AG08395 (cell line): ENCODE measurements around the gene SLC29A4.
"Not testable (repeated sequence)": the region's sequence is repeated elsewhere in the genome, so short reads cannot be mapped to it uniquely, and the experiment has no call there.

ENCODE experiments used
- DNase-seq: peaks from one replicate; pipeline ENCODE4 v3.0.0; 2012; ENCODE audit warnings: mixed read lengths, low spot score

The SLC29A4 gene

GRCh38 chr7:5282543-5283316 lies at the start of gene SLC29A4:
SLC29A4 (plus strand) TSS chr7:5282943; CDS start chr7:5287817, 4,874 bp downstream.
- DNase-seq = no peak

GRCh38 chr7:5234852-5235831 lies 47.6 kb upstream of the SLC29A4 start:
- peak; percentile 12 for DNase-seq

DNA sequence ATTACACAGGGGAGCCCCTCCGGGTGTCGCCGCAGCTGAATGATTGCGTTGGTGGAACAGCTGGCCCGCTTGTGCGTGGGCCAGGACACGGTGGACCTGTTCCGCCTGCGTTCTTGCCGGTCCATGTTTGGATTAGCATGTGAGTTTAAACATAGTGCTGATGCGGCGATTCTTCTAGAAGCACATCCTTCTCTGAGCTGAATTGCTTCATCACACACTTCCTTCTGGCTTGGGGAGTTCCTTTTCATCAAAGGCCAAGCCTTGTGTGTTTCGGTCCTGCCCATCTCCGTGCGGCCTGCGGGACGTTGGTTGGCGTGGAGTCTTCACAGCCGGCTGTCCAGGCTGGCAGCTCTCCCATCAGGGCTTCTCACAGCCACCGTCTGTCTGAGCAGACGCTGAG lies 45.5 kb upstream of the SLC29A4 start:
- DNase-seq = peak; percentile 67

DNA sequence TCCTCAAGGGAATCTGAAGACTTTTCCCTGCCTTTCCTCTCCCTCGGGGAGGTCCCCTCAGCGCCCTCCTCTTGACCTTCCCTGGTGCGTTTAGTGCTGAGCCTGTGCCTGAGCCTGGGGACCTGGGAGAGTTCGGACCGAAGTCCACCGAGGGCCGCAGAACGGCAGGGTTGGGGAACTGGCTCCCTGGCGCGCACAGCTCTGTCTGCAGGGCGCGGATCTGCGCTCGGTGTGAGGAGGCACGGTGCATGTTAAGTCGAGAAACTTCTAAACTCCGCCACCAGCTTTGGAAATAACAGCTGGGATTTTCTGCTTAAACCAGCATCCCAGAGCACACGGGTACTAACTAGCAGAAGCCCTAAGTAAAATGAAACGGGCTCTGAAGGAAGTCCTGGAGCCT lies 44.2 kb upstream of the SLC29A4 start:
- no peak for DNase-seq

DNA sequence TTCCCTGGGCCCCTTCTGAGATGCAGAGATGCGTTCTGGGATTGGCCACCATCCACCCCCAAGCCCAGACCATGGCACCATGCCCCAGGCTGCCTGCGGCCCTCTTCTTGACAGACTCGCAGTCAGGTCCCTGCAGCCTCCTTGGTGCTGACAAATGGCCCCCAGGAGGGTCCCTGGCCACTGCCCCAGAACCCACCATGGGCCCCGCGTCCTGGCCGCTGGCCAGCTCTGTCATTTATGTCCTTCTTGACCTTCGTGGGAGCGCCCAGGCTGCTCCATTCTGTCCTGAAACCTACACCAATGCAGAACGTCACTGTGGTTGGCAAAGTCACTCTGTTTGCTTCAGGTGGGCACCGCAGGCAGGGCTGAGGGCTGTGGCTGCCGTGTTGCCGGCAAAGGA lies 39.5 kb upstream of the SLC29A4 start:
- DNase-seq = no peak

DNA sequence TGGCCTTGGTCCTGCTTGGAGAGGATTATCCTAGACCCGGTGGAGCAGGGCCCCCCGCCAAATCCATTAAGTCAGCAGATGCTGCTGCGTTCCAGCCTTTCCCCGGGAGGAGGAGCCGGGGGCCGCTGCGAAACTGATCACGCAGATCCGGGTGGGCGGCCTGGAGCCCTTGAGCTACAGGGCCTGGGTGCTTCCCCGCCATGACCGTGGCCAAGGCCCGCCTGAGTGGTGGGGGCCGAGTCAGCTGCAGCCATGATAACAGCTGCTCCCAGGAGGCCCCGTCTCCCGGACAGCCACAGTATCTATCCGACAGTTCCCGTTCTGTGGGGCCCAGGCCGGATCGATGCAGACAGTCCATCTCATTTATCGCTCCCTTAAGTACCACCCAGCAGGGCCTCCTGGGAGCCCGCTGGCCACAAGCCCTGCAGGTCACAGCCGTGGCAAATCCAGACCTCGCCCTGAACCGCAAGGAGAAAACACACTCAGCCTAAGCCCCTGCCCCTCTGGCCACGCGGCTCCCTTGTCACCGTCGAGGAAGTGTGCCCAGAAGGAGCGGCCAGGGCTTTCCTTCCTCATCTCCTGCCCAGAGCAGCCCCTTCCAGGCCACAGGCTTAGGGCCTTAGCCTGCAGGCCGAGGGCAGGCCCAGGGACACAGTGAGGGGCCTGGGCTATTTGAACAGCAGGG lies 34.4 kb upstream of the SLC29A4 start:
- DNase-seq = no peak

DNA sequence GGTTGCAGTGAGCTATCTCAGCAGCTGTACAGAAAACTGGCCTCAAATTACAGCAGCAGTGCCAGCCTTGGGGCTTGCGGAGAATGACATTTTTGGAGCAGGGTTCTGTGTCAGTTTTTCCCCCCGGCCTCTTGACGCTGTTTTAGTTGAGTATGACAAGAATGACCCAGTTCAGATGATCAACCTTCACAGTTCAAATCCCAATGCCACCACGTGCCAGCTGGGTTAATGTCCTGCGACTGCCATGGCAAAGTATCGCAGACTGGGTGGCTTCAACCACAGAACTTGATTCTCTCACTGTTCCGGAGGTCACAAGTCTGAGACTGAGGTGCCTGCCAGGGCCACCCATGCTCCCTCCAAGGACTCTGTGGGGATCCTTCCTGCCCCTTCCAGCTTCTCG lies 32.0 kb upstream of the SLC29A4 start:
- DNase-seq = not testable (repeated sequence)

GRCh38 chr7:5253529-5253928 lies 29.2 kb upstream of the SLC29A4 start:
- not testable (repeated sequence) for DNase-seq

GRCh38 chr7:5254371-5254770 lies 28.4 kb upstream of the SLC29A4 start:
- not testable (repeated sequence) for DNase-seq

GRCh38 chr7:5255832-5256231 lies 26.9 kb upstream of the SLC29A4 start:
- DNase-seq = no peak

- DNase-seq = not testable (repeated sequence)
Observed at GRCh38 chr7:5260530-5261068, 22.1 kb upstream of the SLC29A4 start.

DNA sequence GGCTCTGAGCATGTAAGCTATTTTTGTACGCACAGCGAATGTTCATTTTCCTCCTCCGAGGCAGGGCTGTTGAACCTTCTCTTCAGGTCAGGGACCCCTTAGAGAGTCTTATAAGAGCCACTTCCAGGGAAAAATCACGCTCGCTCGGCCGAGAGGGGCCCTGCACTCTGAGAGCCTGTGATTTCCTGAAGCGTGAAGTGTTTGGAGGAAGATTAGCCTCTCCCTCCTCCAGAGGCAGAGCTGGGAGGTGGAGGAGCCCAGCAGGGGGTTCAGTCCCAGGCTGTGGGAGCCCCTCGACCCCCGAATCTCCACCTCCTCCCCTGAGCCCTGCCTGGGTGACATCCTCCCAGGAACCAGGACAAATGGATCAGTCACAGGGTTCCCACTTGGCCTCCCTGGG lies 19.7 kb upstream of the SLC29A4 start:
- not testable (repeated sequence) for DNase-seq

DNA sequence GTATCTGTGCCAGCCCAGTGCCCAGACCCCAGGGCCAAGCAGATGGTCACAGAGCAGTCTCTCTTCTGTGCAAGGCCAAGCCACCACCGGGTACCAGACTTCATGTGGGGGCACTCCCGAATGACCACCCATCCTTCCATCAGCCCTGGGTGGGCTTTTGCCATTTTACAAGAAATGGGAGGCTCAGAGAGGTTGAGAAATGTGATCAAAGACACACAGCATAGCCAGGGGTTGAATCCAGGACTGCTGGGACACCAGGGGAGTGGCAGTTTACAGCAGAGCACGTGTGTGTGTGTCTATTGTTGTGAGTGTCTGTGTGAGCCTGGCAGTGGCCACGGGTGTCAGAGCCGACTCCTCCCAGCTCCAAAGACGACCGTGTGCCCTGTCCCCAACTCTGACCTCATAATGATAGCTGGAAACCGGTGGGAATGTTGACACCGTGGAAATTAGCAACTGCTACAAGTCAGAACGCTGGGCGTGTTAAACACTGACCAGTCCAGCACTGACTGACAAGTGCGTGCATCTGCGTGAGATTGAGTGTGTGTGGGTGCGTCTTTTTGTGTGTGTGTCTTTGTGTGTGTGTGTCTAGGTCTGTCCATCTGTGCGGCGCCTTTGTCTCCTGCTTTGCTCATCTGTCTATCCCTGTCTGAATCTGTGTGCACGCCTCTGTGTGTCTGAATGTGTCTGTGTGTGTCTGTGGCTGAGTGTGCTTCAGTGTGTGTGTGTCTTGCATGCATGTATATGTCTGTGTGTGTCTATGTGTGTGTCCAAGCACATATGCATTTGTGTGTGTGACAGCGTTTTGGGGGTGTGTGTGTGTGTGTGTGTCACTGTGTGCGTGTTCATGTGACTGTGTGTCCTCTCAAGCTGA lies 17.2 kb upstream of the SLC29A4 start:
- no peak for DNase-seq

DNA sequence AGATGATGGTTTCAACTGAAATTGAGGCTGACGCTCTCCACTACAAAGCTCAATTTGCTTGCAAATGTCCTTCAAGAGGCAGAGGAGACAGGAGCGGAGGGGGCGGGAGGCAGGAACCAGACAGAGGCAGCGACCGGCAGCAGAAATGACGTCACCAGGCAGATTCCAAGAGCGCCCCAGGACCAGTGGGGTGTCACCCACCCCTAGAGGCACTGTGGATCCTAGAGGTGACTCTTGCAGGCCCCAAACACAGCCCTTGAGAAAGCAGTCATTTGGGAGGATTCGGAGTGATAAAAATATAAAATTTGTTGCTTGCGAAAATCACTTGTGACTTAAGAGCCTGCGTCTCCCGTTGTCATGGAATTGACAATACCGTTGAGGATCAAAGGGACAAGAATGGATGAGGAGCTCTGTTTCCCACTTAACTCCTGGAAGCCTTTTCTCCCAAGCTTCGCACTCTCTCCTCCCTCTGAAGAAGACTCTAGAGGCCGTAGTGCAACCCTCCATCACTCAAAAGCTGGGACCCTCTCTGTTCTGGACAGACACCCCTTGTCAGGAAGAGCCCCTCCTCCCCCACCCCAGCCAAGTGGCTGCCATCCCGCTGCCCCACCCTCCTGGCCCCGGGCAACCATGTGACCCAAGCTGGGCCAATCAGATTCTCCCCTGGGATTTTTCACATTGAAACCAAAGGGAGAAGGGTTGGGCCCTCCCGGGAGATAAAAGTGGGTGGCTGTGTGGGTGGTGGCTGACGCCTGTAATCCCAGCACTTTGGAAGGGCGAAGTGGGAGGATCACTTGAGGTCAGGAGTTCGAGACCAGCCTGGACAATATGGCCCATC lies 16.3 kb upstream of the SLC29A4 start:
- DNase-seq = no peak

- not testable (repeated sequence) for DNase-seq
Observed at GRCh38 chr7:5267829-5268228, 14.9 kb upstream of the SLC29A4 start.

- DNase-seq = not testable (repeated sequence)
Observed at GRCh38 chr7:5269992-5270657, 12.6 kb upstream of the SLC29A4 start.

- no peak for DNase-seq
Observed at GRCh38 chr7:5270788-5271187, 12.0 kb upstream of the SLC29A4 start.

- DNase-seq = not testable (repeated sequence)
Observed at GRCh38 chr7:5273831-5274405, 8.8 kb upstream of the SLC29A4 start.

DNA sequence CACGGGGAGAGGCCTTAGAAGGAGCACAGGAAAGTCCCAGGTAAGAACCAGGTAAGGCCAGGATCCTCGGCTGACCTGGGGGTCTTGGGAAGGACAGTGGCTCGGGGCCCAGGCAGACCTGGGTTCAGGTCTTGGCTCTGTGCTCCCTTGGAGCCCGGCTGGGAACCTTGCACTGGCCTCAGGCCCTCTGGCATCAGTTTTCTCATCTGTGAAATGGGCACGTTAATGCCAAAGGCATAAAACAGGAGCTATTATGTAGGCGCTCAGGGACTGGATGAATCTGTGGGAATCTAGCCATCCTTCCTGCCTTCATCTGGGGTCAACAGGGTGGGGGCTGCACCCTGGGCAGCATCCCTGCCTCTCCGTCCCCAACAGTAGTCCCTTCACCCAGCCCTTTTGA lies 8.3 kb upstream of the SLC29A4 start:
- no peak for DNase-seq
